Measurements from ENCODE around the gene GGNBP2. TPM values are rescaled to one million over a fixed set of nuclear protein-coding genes. Genes with fewer than 3 reads are reported as not detected.
"Not testable (repeated sequence)": the region's sequence is repeated elsewhere in the genome, so short reads cannot be mapped to it uniquely, and the experiment has no call there.

Gene GGNBP2
- total and polyA plus RNA-seq, 4 donors = 64.0 to 76.3 (median 68.9) TPM

DNA sequence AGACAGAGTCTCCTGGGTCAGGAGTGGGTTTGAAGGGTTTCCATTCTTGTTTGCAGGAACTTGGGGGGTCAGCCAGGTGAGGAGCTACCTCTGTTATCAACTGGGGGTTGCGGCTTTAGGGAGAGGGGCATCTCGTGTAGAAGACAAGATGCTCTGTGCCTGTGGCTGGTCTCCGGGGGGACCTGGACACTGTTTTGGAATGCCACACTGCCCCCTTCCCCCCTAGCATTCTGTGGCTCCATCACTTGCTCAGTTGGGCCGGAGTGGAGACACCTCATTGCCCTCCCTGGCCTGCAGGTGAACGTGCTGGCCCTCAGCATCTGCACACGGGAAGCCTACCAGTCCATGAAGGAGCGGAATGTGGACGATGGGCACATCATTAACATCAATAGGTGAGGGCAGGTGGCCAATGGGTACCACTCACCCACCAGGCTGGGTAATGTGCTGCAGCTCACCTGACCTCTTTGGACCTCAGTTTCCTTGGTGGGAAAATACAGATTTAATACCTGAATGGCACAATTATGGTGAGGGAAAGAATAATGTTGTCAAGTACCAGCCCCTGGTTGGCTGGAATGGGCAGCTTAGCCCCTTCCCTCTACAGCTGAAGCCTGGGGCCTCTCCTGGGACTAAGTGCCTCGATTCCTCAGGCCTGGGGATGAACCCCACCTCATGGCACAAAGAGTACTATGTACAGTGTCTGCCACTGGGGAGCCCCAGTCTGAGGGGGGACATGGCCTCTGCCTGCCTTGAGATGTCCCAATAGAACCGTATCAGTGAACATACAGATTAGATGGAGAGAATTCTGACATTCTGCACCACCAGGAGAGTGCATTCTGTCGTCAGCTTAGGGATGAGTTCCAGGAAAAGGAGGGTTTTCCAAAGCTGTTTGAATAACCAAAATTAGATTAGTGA lies 53.4 kb downstream of the GGNBP2 start:
- DNase-seq (ENCODE audit: low read depth in 4 of 6, low spot score in 6 of 6) = no peak
- Histone ChIP-seq H3K9me3 (ENCODE audit: control insufficient read depth, insufficient read depth, low read length) (no peaks in the 10 kb centered on the region), H3K36me3 (ENCODE audit: control insufficient read depth, insufficient read depth, low read length) (peaks cover 48% of the 10 kb centered on the region), H3K4me1 (ENCODE audit: control insufficient read depth, insufficient read depth, low read length) (peaks cover 27% of the 10 kb centered on the region), H3K4me3 (ENCODE audit: low read depth, low read length) (no peak overlapping the region), H3K27me3 (ENCODE audit: control insufficient read depth, insufficient read depth, low read length) (no peaks in the 10 kb centered on the region), H3K27ac (ENCODE audit: low read depth, low read length) (no peak overlapping the region)
- WGBS (ENCODE audit: insufficient coverage) = 98% methylated on average over 8 of the region's 11 CpGs

DNA sequence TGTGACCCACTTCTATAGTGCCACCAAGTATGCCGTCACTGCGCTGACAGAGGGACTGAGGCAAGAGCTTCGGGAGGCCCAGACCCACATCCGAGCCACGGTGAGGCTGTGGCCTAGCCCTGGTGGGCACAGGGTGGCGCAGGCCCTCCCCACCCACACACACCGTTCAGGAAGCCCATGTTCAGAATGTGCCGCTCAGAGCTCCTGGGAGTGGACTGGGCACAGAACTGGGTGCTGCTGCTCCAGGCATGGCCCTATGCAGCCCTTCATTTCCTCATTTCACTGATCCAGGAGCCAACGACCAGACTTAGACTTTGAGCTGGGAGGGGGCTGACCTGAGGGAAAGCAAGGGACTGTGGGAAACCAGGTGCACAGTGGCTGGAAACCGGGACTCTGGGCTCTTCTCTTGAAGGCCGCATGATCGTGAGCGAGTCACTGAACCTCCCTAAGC lies 54.3 kb downstream of the GGNBP2 start:
- peaks cover 44% of the 10 kb centered on the region for H3K36me3 ChIP-seq (ENCODE audit: control insufficient read depth, insufficient read depth, low read length)
- H3K9me3 ChIP-seq (ENCODE audit: control insufficient read depth, insufficient read depth, low read length) = no peaks in the 10 kb centered on the region
- no peak overlapping the region for H3K4me3 ChIP-seq (ENCODE audit: low read depth, low read length)
- WGBS (ENCODE audit: insufficient coverage) = 97% methylated on average over 10 of the region's 13 CpGs
- H3K4me1 ChIP-seq (ENCODE audit: control insufficient read depth, insufficient read depth, low read length) = peaks cover 22% of the 10 kb centered on the region
- H3K27me3 ChIP-seq (ENCODE audit: control insufficient read depth, insufficient read depth, low read length) = no peaks in the 10 kb centered on the region
- DNase-seq (ENCODE audit: low read depth in 4 of 6, low spot score in 6 of 6) = no peak
- no peak overlapping the region for H3K27ac ChIP-seq (ENCODE audit: low read depth, low read length)

DNA sequence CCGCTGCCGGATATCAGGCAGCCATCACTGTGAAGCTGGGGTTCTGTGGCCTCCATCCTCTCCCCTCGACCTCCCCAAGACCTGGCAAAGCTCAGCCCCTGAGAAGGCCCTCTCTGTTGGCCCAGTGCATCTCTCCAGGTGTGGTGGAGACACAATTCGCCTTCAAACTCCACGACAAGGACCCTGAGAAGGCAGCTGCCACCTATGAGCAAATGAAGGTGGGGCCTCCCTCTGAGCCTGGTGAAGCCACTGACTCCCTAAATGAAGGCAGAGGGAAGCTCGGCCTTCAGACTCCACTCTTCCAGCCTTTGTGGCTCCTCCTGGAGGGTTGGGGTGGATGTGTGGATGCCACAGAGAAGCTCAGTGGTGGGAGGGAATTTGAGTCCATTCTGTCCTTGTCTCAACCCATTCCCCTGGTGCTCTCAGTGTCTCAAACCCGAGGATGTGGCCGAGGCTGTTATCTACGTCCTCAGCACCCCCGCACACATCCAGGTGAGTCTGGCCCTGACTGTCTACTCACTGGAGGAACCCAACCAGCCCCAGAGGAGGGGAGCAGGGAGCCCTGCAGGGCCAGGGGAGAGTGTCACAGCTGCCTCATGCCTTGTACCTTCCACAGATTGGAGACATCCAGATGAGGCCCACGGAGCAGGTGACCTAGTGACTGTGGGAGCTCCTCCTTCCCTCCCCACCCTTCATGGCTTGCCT lies 55.0 kb downstream of the GGNBP2 start:
- Histone ChIP-seq H3K4me3 (ENCODE audit: low read depth, low read length) (no peak overlapping the region), H3K36me3 (ENCODE audit: control insufficient read depth, insufficient read depth, low read length) (peaks cover 42% of the 10 kb centered on the region), H3K27me3 (ENCODE audit: control insufficient read depth, insufficient read depth, low read length) (no peaks in the 10 kb centered on the region), H3K27ac (ENCODE audit: low read depth, low read length) (no peak overlapping the region), H3K4me1 (ENCODE audit: control insufficient read depth, insufficient read depth, low read length) (peaks cover 22% of the 10 kb centered on the region), H3K9me3 (ENCODE audit: control insufficient read depth, insufficient read depth, low read length) (no peaks in the 10 kb centered on the region)
- no peak for DNase-seq (ENCODE audit: low read depth in 4 of 6, low spot score in 6 of 6)
- 94% methylated on average over 8 of the region's 11 CpGs for WGBS (ENCODE audit: insufficient coverage)

DNA sequence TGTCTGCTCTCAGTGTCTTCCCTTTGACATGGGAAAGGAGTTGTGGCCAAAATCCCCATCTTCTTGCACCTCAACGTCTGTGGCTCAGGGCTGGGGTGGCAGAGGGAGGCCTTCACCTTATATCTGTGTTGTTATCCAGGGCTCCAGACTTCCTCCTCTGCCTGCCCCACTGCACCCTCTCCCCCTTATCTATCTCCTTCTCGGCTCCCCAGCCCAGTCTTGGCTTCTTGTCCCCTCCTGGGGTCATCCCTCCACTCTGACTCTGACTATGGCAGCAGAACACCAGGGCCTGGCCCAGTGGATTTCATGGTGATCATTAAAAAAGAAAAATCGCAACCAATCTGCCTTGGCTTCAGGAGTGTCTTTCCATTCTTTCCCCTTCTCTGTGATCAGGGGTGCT lies 55.7 kb downstream of the GGNBP2 start:
- H3K27ac ChIP-seq (ENCODE audit: low read depth, low read length) = no peak overlapping the region
- H3K36me3 ChIP-seq (ENCODE audit: control insufficient read depth, insufficient read depth, low read length) = peaks cover 36% of the 10 kb centered on the region
- WGBS (ENCODE audit: insufficient coverage) = 57% methylated on average over 2 of the region's 3 CpGs
- no peak overlapping the region for H3K4me3 ChIP-seq (ENCODE audit: low read depth, low read length)
- H3K9me3 ChIP-seq (ENCODE audit: control insufficient read depth, insufficient read depth, low read length) = no peaks in the 10 kb centered on the region
- peaks cover 22% of the 10 kb centered on the region for H3K4me1 ChIP-seq (ENCODE audit: control insufficient read depth, insufficient read depth, low read length)
- no peaks in the 10 kb centered on the region for H3K27me3 ChIP-seq (ENCODE audit: control insufficient read depth, insufficient read depth, low read length)
- DNase-seq (ENCODE audit: low read depth in 4 of 6, low spot score in 6 of 6) = no peak

DNA sequence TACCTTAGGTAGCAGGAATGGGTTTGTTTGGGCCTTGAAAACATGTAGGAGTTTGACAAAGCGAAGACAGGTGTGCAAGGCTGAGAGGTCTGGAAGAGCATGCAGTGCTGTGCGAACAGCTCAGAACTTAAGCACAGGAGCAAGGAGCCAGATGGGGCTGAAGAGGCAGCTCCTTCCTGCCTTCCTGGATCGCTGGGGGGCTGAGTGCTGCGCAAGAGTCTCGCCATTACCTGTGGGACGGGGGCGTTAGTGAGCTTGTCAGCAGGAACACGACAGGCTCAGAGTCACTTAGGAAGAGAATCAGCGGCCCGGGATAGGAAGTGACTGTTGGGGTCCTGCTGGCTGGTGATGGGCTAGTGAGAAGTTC lies 56.2 kb downstream of the GGNBP2 start:
- H3K4me3 ChIP-seq (ENCODE audit: low read depth, low read length) = peak overlapping the region; percentile 87
- no peak for DNase-seq (ENCODE audit: low read depth in 4 of 6, low spot score in 6 of 6)
- no peaks in the 10 kb centered on the region for H3K9me3 ChIP-seq (ENCODE audit: control insufficient read depth, insufficient read depth, low read length)
- 14% methylated on average over 10 of the region's 10 CpGs for WGBS (ENCODE audit: insufficient coverage)
- H3K36me3 ChIP-seq (ENCODE audit: control insufficient read depth, insufficient read depth, low read length) = peaks cover 35% of the 10 kb centered on the region
- H3K27me3 ChIP-seq (ENCODE audit: control insufficient read depth, insufficient read depth, low read length) = no peaks in the 10 kb centered on the region
- peak overlapping the region; percentile 64 for H3K27ac ChIP-seq (ENCODE audit: low read depth, low read length)
- H3K4me1 ChIP-seq (ENCODE audit: control insufficient read depth, insufficient read depth, low read length) = peaks cover 22% of the 10 kb centered on the region

DNA sequence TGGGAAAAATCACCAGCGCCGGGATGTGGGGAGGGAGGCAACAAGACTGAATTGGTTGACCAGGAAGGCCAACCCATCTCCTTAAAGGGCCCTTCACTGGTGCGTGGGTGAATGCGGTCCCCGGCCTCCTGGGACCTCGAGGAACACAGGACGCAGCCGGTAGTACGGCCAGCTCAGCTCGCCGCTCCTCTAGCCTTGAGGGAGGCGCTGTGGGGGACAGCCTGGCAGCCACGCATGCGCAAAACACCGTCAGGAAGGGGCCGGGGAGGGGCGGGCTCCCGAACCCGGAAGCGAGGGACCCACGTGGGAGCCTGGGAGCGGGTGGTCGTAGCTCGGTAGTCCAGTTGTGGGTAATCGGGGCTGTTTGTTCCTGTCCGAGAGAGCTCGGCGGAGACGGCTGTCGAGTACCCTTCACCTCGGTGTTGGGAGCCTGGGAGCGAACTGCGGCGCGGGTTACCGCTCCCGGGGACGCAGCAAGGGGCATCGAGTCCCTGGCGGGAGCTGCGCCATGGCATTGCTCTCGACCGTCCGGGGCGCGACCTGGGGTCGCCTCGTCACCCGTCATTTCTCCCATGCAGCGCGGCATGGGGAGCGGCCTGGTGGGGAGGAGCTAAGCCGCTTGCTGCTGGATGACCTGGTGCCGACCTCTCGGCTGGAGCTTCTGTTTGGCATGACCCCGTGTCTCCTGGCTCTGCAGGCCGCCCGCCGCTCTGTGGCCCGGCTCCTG lies 56.7 kb downstream of the GGNBP2 start, which contains the start of gene MRM1:
TSS of gene MRM1 (plus strand) at position 281 of the 727 bp plus-strand sequence. CDS start at position 509, 228 bp downstream.
- Histone ChIP-seq H3K36me3 (ENCODE audit: control insufficient read depth, insufficient read depth, low read length) (peaks cover 35% of the 10 kb centered on the region), H3K27ac (ENCODE audit: low read depth, low read length) (peak within 1 kb of the TSS; percentile 64), H3K4me3 (ENCODE audit: low read depth, low read length) (peak within 1 kb of the TSS; percentile 87), H3K27me3 (ENCODE audit: control insufficient read depth, insufficient read depth, low read length) (no peaks in the 10 kb centered on the region), H3K4me1 (ENCODE audit: control insufficient read depth, insufficient read depth, low read length) (peaks cover 22% of the 10 kb centered on the region), H3K9me3 (ENCODE audit: control insufficient read depth, insufficient read depth, low read length) (no peaks in the 10 kb centered on the region)
- DNase-seq (ENCODE audit: low read depth in 4 of 6, low spot score in 6 of 6) = peak; percentile 79 to 98 (median 88)
- WGBS (ENCODE audit: insufficient coverage) = 0% methylated on average over 60 of the region's 60 CpGs

DNA sequence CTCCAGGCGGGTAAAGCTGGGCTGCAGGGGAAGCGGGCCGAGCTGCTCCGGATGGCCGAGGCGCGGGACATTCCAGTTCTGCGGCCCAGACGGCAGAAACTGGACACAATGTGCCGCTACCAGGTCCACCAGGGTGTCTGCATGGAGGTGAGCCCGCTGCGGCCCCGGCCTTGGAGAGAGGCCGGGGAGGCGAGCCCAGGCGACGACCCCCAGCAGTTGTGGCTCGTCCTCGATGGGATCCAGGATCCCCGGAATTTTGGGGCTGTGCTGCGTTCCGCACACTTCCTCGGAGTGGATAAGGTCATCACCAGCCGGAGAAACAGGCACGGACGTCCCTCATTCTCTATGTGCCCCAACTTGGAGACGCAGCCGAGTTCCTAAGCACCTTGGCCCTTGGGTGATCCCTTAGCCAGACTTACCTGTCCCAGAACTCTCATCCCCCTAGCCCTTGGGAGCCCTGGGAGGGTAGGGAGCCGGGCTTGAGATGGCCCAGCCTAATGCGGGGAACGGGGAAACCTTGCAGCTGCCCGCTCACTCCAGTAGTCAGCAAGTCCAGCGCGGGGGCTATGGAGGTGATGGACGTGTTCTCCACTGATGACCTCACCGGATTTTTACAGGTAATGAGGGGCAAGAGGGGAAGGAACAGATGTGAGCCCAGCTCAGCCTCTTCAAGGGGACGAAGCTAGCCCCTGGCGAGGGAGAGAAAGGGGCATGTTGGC lies 57.5 kb downstream of the GGNBP2 start:
- 3% methylated on average over 34 of the region's 38 CpGs for WGBS (ENCODE audit: insufficient coverage)
- no peak overlapping the region for H3K27ac ChIP-seq (ENCODE audit: low read depth, low read length)

DNA sequence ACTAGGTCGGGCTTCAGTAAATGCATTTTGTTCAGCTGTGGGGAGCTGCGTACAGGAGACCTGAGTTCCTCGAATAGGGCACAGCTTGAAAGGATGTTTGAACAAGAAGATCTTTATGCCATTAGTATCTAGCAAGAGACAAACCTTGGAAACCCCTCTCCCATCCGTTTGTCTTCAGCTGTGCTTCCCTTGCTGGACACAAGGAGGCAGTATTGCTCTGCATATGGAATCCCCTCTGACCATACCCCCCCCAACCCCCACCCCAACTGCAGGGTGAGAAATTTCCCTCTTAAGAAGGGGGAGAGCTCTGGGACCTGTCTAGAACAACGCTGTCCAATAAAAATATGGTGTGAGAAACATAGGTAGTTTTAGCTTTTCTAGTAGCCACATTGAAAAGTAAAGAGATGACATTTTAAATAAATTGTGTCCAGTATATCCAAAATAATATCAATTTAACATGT lies 58.2 kb downstream of the GGNBP2 start:
- Histone ChIP-seq H3K27ac (ENCODE audit: low read depth, low read length) (no peak overlapping the region), H3K4me3 (ENCODE audit: low read depth, low read length) (peak overlapping the region; percentile 87), H3K4me1 (ENCODE audit: control insufficient read depth, insufficient read depth, low read length) (peaks cover 22% of the 10 kb centered on the region), H3K27me3 (ENCODE audit: control insufficient read depth, insufficient read depth, low read length) (no peaks in the 10 kb centered on the region), H3K36me3 (ENCODE audit: control insufficient read depth, insufficient read depth, low read length) (peaks cover 29% of the 10 kb centered on the region), H3K9me3 (ENCODE audit: control insufficient read depth, insufficient read depth, low read length) (no peaks in the 10 kb centered on the region)
- peak in 3 of 6 donors; percentile 50 to 92 (median 77) for DNase-seq (ENCODE audit: low read depth in 4 of 6, low spot score in 6 of 6)
- WGBS (ENCODE audit: insufficient coverage) = no CpG with 5 or more reads among the region's 5 CpGs

More for the DNA sequence above, 57.5 kb downstream of the GGNBP2 start:
- Histone ChIP-seq H3K9me3 (ENCODE audit: control insufficient read depth, insufficient read depth, low read length) (no peaks in the 10 kb centered on the region), H3K4me3 (ENCODE audit: low read depth, low read length) (peak overlapping the region; percentile 87), H3K27me3 (ENCODE audit: control insufficient read depth, insufficient read depth, low read length) (no peaks in the 10 kb centered on the region), H3K36me3 (ENCODE audit: control insufficient read depth, insufficient read depth, low read length) (peaks cover 29% of the 10 kb centered on the region), H3K4me1 (ENCODE audit: control insufficient read depth, insufficient read depth, low read length) (peaks cover 22% of the 10 kb centered on the region)
- DNase-seq (ENCODE audit: low read depth in 4 of 6, low spot score in 6 of 6) = no peak

DNA sequence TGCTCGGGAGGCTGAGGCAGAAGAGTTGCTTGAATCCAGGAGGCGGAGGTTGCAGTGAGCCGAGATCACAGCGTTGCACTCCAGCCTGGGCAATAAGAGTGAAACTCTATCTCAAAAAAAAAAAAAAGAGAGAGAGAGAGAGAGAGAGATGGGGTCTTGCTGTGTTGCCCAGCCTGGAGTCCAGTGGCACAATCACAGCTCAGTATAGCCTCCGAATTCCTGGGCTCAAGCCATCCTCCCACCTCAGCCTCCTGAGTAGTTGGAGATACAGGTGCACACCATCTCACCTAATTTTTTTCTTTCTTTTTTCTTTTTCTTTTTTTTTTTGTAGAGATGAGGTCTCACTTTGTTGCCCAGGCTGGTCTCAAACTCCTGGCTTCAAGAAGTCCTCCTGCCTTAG lies 60.3 kb downstream of the GGNBP2 start:
- DNase-seq (ENCODE audit: low read depth in 4 of 6, low spot score in 6 of 6); H3K4me3 ChIP-seq (ENCODE audit: low read depth, low read length): not testable (repeated sequence)
- WGBS (ENCODE audit: insufficient coverage) = no CpG with 5 or more reads among the region's 5 CpGs

More for the DNA sequence above, 60.3 kb downstream of the GGNBP2 start:
- not testable (repeated sequence) for H3K9me3 ChIP-seq (ENCODE audit: control insufficient read depth, insufficient read depth, low read length); H3K27ac ChIP-seq (ENCODE audit: low read depth, low read length); H3K27me3 ChIP-seq (ENCODE audit: control insufficient read depth, insufficient read depth, low read length)
- H3K4me1 ChIP-seq (ENCODE audit: control insufficient read depth, insufficient read depth, low read length) = peaks cover 30% of the 10 kb centered on the region
- peaks cover 15% of the 10 kb centered on the region for H3K36me3 ChIP-seq (ENCODE audit: control insufficient read depth, insufficient read depth, low read length)
